B cell (primary cell): Measurements from ENCODE around the gene LAMTOR3. TPM values are rescaled to one million over a fixed set of nuclear protein-coding genes. Genes with fewer than 3 reads are reported as not detected.

Source experiments
- ATAC-seq: fragments of 200-7000 bp; cut with Tn5 transposase; one replicate; pipeline ENCODE4 v1.10.0; 2021; ENCODE audit warnings: low read depth, mild to moderate bottlenecking, moderate number of reproducible peaks, moderate library complexity
- CTCF ChIA-PET: fragments of 350-600 bp; sonication (Branson Sonifier 250); formaldehyde crosslinking; loops from one replicate; lab custom pipeline; 2021; ENCODE audit warnings: antibody characterized with exemption, inconsistent platforms; lab: Charles Lee
- POLR2A ChIA-PET: fragments of 350-600 bp; sonication (Branson Sonifier 250); formaldehyde crosslinking; loops from one replicate; lab custom pipeline; 2021; ENCODE audit warnings: antibody characterized with exemption; lab: Charles Lee
- DNase-seq: peaks from one replicate; pipeline ENCODE4 v3.0.0; 2013
- H2AFZ ChIP-seq: 2 replicates; pipeline ENCODE4 v1.6.1; 2012; ENCODE audit warnings: mild to moderate bottlenecking, low read depth, low read length; ENCODE audit not compliant: insufficient read depth, poor library complexity, severe bottlenecking
- H3K27ac ChIP-seq, 2 donors: 1 replicate in 1 of 2; 2 replicates in 1 of 2; pipeline ENCODE4 v1.5.1; 2012 to 2013; ENCODE audit warnings: low read length in 2 of 2, mild to moderate bottlenecking in 2 of 2, moderate library complexity in 1 of 2
- H3K27me3 ChIP-seq, 4 experiments: fragments of 200-600 bp in 1 of 4; sonication (generic) in 1 of 4; replicated peaks in 1 of 4; 1 replicate in 2 of 4; 2 replicates in 2 of 4; pipeline versions ENCODE4 v1.6.1 to v1.7.0; 2013 to 2016; ENCODE audit warnings: low read length in 3 of 4, mild to moderate bottlenecking in 2 of 4, mixed read lengths in 1 of 4, moderate library complexity in 1 of 4; ENCODE audit not compliant: insufficient read depth in 4 of 4, control insufficient read depth in 3 of 4; ENCODE audit errors: control extremely low read depth in 1 of 4
- H3K36me3 ChIP-seq, 2 experiments: replicated peaks in 1 of 2; 1 replicate in 1 of 2; 2 replicates in 1 of 2; pipeline versions ENCODE4 v1.6.1 to v1.7.1; 2013; ENCODE audit warnings: low read length in 1 of 2; ENCODE audit not compliant: insufficient read depth in 2 of 2, control insufficient read depth in 1 of 2; ENCODE audit errors: control extremely low read depth in 1 of 2, extremely low read depth in 1 of 2
- H3K4me1 ChIP-seq, 2 donors: fragments of 200-600 bp in 1 of 2; sonication (generic) in 1 of 2; 1 replicate in 1 of 2; 2 replicates in 1 of 2; pipeline versions ENCODE4 v1.5.1 to v1.6.1; 2013 to 2017; ENCODE audit warnings: low read length in 2 of 2; ENCODE audit not compliant: control insufficient read depth in 2 of 2, insufficient read depth in 2 of 2
- H3K4me2 ChIP-seq: replicated peaks from 2 replicates; pipeline ENCODE3; 2012; ENCODE audit warnings: mild to moderate bottlenecking, low read depth, low read length; ENCODE audit not compliant: poor library complexity, severe bottlenecking
- H3K4me3 ChIP-seq, 5 experiments: fragments of 200-600 bp in 1 of 5; sonication (generic) in 1 of 5; 1 replicate in 3 of 5; 2 replicates in 2 of 5; pipeline versions ENCODE4 v1.5.1 to v1.7.0; 2011 to 2016; ENCODE audit warnings: low read length in 4 of 5, mild to moderate bottlenecking in 4 of 5, low read depth in 2 of 5, control low read depth in 1 of 5, moderate library complexity in 1 of 5; ENCODE audit not compliant: insufficient read depth in 1 of 5; ENCODE audit errors: control extremely low read depth in 1 of 5, extremely low read depth in 1 of 5
- H3K79me2 ChIP-seq: fragments of 200-600 bp; sonication (generic); one replicate; pipeline ENCODE4 v1.6.0; 2016; ENCODE audit warnings: low read length; ENCODE audit not compliant: control insufficient read depth, insufficient read depth
- H3K9ac ChIP-seq: fragments of 200-600 bp; sonication (generic); 2 replicates; pipeline ENCODE4 v1.6.1; 2017; ENCODE audit warnings: mild to moderate bottlenecking, low read length, moderate library complexity
- H3K9me3 ChIP-seq, 3 donors: one replicate each; pipeline versions ENCODE4 v1.6.1 to v1.7.1; 2013; ENCODE audit warnings: low read length in 2 of 3; ENCODE audit not compliant: control insufficient read depth in 2 of 3, insufficient read depth in 1 of 3; ENCODE audit errors: control extremely low read depth in 1 of 3
- H4K20me1 ChIP-seq: 2 replicates; pipeline ENCODE4 v1.6.0; 2012; ENCODE audit warnings: mild to moderate bottlenecking, low read length; ENCODE audit not compliant: insufficient read depth, control insufficient read depth, poor library complexity, severe bottlenecking
- H3K27ac Mint-ChIP-seq: one replicate; pipeline ENCODE4 v1.8.0; 2021; ENCODE audit warnings: mixed read lengths
- H3K27me3 Mint-ChIP-seq: one replicate; pipeline ENCODE4 v1.8.0; 2021; ENCODE audit warnings: mixed read lengths
- H3K4me1 Mint-ChIP-seq: one replicate; pipeline ENCODE4 v1.8.0; 2021; ENCODE audit warnings: mixed read lengths
- H3K4me3 Mint-ChIP-seq: one replicate; pipeline ENCODE4 v1.8.0; 2021; ENCODE audit warnings: mixed read lengths
- H3K9me3 Mint-ChIP-seq: one replicate; pipeline ENCODE4 v1.8.0; 2022; ENCODE audit warnings: mixed read lengths; ENCODE audit not compliant: insufficient read depth
- CTCF ChIP-seq: fragments of 200-600 bp; IDR thresholded peaks from one replicate; pipeline ENCODE4 v1.8.0; 2022; ENCODE audit warnings: antibody characterized with exemption, mild to moderate bottlenecking
- EZH2 ChIP-seq: IDR thresholded peaks from 2 replicates; pipeline ENCODE4 v1.6.1; 2012; ENCODE audit warnings: borderline replicate concordance, low read depth, mild to moderate bottlenecking, moderate library complexity, low read length; ENCODE audit not compliant: insufficient read depth, poor library complexity, severe bottlenecking
- WGBS: methylation state at CpG from one replicate; pipeline ENCODE4 v1.1.5; 2013; ENCODE audit warnings: missing lambda C conversion rate; ENCODE audit not compliant: insufficient coverage; 5-methylcytosine and 5-hydroxymethylcytosine counted together
- intact Hi-C: fragments of 100-400 bp; cut with micrococcal nuclease; formaldehyde crosslinking; loops from one replicate; pipeline ENCODE4 v1.10.0; 2022
- polyA plus RNA-seq: library from polyadenylated mRNA; depleted of rRNA; stranded (reverse); fragments of >200 nt; gene quantifications from 2 replicates; pipeline ENCODE4 v1.2.3, GENCODE V29; 2012
- total RNA-seq, 2 donors: library from RNA; stranded (reverse); fragments of 120-200 nt in 1 of 2; gene quantifications; 1 replicate in 1 of 2; 2 replicates in 1 of 2; pipeline versions ENCODE4 v1.2.3 to v1.2.4, GENCODE V29; 2013 to 2022

LAMTOR3 gene
- total and polyA plus RNA-seq, 2 donors (not counting 1 experiment from before 2014, with no cell fraction given): 8.0 to 18.0 TPM

- H3K4me1 Mint-ChIP-seq: peaks cover 56% of the 10 kb centered on the region
- intact Hi-C loops: no loop called here
- ATAC-seq (no peak), DNase-seq (no peak)
- Histone ChIP-seq H3K4me2 (no peak overlapping the region), H3K9me3 (no peaks in the 10 kb centered on the region), H4K20me1 (peaks cover 58% of the 10 kb centered on the region), H3K27ac (no peak overlapping the region), H2AFZ (no peak overlapping the region), H3K4me3 (no peak overlapping the region), H3K79me2 (peaks cover 14% of the 10 kb centered on the region), H3K36me3 (peaks cover 1 to 62% of the 10 kb centered on the region in 2 experiments), H3K27me3 (no peaks in the 10 kb centered on the region), H3K9ac (no peak overlapping the region), H3K4me1 (peaks cover 21 to 32% of the 10 kb centered on the region in 2 donors)
- H3K27ac Mint-ChIP-seq: no peak overlapping the region
- H3K4me3 Mint-ChIP-seq: no peak overlapping the region
- H3K9me3 Mint-ChIP-seq: no peaks in the 10 kb centered on the region
- ChIA-PET POLR2A (no interaction called here), CTCF (no interaction called here)
- WGBS: 100% methylated on average over 1 of the region's 7 CpGs
- H3K27me3 Mint-ChIP-seq: no peaks in the 10 kb centered on the region
- TF ChIP-seq CTCF (no peak), EZH2 (no peak)
These were observed 50.2 kb downstream of the LAMTOR3 start for GRCh38 chr4:99844048-99844447.

- POLR2A ChIA-PET: interaction anchor here (0.7 kb wide), 1 partner anchor 279 kb away, joined by 3 read pairs; the partner anchor contains the start of gene TRMT10A
- Histone ChIP-seq H2AFZ (no peak overlapping the region), H3K36me3 (peaks cover 1 to 68% of the 10 kb centered on the region in 2 experiments), H3K27ac (no peak overlapping the region), H3K27me3 (no peaks in the 10 kb centered on the region), H3K4me3 (no peak overlapping the region), H3K4me1 (peaks cover 21 to 32% of the 10 kb centered on the region in 2 donors), H3K9me3 (no peaks in the 10 kb centered on the region), H3K4me2 (no peak overlapping the region), H3K79me2 (peaks cover 20% of the 10 kb centered on the region), H4K20me1 (peaks cover 60% of the 10 kb centered on the region), H3K9ac (no peak overlapping the region)
- CTCF ChIA-PET: no interaction called here
- DNase-seq (no peak), ATAC-seq (no peak)
- peaks cover 54% of the 10 kb centered on the region for H3K4me1 Mint-ChIP-seq
- intact Hi-C loops: no loop called here
- no peak overlapping the region for H3K4me3 Mint-ChIP-seq
- no peak overlapping the region for H3K27ac Mint-ChIP-seq
- no peaks in the 10 kb centered on the region for H3K27me3 Mint-ChIP-seq
- TF ChIP-seq EZH2: no peak
- TF ChIP-seq CTCF: no peak
- H3K9me3 Mint-ChIP-seq: no peaks in the 10 kb centered on the region
These were observed 50.8 kb downstream of the LAMTOR3 start for GRCh38 chr4:99843413-99843812.
